NCI-H510A (cell line): ENCODE measurements around the gene CASP1.
"Not testable (repeated sequence)": the region's sequence is repeated elsewhere in the genome, so short reads cannot be mapped to it uniquely, and the experiment has no call there.

ENCODE experiments used
- DNase-seq: peaks from one replicate; lab custom pipeline; 2025; lab: John Stamatoyannopoulos, UW

The CASP1 gene

GRCh38 chr11:105045676-105046296, 10.8 kb upstream of the CASP1 start:
- no peak for DNase-seq

DNA sequence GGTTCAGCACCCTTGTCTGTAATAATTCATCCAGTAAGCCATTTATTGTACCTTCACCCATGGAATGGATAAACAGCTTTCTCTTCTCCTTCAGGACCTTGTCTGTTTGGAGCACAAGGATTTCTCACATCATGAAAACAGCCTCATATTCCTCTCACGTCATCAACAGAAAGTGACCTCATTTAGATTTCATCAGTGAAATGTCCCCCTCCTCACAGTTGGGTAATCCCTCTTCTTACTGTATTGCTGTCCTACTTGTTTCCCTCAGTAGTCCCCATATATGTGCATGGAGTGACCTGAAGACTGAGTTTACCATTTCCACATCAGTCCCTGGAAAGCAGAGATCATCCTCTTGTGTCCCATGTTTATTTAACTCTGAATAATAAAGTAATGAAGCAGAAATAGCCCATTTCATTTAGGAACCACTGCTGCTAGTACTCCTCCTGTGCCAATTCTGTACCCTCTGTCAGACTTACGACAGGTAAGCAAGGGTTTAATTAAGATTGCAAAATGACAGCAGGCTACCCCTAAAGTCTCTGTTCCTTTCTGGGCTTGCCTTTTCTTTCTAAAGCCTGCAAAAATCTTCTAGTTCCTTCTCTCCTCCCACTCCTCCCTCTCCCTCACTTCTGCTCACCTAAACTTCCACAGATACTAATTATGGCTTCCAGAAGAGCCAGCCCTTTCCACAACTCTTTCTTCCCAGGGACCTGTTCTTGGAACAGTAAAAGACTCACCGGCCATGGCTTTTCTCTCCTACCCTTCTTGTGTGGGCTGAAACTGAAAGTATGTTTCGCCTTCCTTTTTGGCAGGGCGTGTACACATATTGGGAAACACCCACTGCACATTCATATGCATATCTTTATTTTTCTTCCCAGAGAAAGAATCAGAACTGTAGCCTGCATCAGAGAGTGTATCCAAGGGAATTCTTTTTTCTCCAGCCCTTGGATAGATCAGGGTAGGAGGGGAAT, 9.9 kb upstream of the CASP1 start, which contains the start of gene CARD16:
Gene CARD16 (minus strand): TSS at position 779 of the 968 bp plus-strand sequence. CDS start 38 bp downstream, at position 741.
- not testable (repeated sequence) for DNase-seq

DNA sequence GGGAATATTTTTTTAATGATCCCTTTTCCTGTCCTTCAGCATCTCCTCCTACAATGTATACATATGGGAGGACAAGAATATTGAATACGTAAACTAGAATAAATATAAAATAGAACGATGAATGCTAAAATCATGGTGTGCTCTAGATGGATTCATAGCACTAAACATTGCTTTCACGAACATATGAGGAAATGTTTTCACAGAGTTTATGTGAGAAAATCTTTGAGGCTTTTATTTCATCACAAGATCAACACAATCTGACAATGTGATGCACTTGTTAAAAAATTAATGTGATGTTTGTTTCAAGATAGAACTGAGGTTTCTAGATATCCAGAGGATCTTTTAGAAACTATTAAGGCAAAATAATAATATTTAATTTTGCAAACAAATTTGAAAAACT, 7.2 kb upstream of the CASP1 start:
- no peak for DNase-seq

- DNase-seq = no peak
Observed at GRCh38 chr11:105040703-105041102, 5.8 kb upstream of the CASP1 start.

GRCh38 chr11:105034388-105034787, 556 bp downstream of the CASP1 start:
- not testable (repeated sequence) for DNase-seq

GRCh38 chr11:105033781-105034180, 1.2 kb downstream of the CASP1 start:
- DNase-seq = no peak

DNA sequence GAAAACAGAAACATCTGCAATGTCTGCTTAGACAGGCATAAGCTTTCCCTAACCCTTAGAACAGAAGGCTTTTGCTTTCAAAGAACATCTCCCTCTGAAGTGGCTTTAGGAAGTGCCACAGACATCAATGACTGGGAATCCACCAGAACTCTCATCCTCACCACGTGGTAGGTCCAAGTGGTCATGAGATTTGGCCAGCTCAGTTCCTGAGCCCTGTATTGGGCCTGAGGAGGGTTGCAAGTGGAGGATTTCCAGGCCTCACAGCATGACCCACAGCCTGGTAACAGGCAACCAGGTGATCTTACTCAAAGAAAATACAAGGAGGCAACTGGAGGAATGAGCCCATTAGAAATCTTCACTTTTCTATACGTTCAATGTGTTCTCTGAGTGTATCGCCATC, 1.6 kb downstream of the CASP1 start:
- no peak for DNase-seq

GRCh38 chr11:105032495-105032894, 2.4 kb downstream of the CASP1 start:
- DNase-seq = no peak

- DNase-seq = no peak
Observed at GRCh38 chr11:105027678-105028077, 7.3 kb downstream of the CASP1 start.

GRCh38 chr11:105024394-105024793, 10.6 kb downstream of the CASP1 start:
- DNase-seq = no peak

DNA sequence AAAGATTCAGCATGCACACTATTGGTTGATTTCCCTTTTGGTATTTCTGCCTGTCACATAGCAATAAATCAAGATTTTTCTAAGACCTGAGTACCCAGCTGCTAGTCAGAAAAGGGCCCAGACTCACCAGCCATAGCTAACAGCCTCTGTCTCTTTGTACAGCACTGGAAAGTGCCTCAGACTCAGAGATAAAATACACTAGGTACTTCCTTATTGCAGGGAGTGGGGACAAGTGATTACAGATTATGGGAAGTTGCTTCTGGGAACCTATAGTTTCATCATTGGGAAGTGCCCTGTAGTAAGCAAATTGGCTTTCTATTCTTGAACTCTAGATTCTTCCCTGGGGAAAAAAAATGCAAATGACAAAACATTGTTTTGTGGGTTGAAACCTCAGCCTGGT, 11.9 kb downstream of the CASP1 start, which contains the start of gene CASP5:
Gene CASP5 (minus strand): TSS at position 166 of the 400 bp plus-strand sequence. CDS start 32 bp downstream, at position 134.
- DNase-seq = no peak

- no peak for DNase-seq
Observed at GRCh38 chr11:105022527-105022926, 12.4 kb downstream of the CASP1 start.

DNA sequence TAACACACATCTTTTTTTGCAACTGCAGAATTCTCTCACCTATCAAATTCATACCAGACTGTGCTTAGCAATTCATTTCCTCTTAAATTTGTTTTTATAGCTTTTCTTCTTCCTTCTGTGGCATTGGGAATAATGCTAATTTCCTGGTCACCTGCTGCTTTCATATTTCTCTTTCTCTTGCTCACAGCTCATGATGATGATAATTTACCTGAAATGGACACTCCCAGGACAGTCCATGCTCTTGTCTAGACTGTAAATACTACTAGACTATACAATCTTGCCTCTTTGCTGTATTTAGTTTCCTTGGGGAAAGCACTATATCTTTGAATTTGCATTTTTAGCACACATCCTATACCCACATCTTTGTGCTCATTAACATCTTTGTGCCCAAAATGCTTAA, 27.5 kb downstream of the CASP1 start:
- DNase-seq = no peak

- DNase-seq = no peak
Observed at GRCh38 chr11:105005451-105005845, 29.5 kb downstream of the CASP1 start.

- DNase-seq = no peak
Observed at GRCh38 chr11:105004021-105004420, 30.9 kb downstream of the CASP1 start.

- DNase-seq = no peak
Observed at GRCh38 chr11:105003151-105003550, 31.8 kb downstream of the CASP1 start.

- DNase-seq = no peak
Observed at GRCh38 chr11:105000797-105001196, 34.1 kb downstream of the CASP1 start.

DNA sequence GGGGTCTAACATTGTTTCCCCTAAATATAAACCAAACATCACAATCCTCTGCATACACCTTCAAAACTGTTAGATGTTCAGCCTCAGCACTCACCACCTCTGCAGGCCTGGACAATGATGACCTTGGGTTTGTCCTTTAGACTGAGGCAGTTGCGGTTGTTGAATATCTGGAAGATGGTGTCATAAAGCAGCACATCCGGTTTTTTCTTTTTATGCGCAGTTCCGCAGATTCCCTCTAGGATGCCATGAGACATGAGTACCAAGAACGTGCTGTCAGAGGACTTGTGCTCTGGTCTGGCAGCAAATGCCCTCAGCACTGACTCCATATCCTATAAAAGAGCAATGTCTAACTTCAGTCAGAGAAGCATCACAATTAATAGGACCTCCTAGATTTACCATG, 34.8 kb downstream of the CASP1 start:
- no peak for DNase-seq

GRCh38 chr11:104999721-105000120, 35.2 kb downstream of the CASP1 start:
- DNase-seq = no peak

- no peak for DNase-seq
Observed at GRCh38 chr11:104997288-104997687, 37.7 kb downstream of the CASP1 start.

- peak; percentile 73 for DNase-seq
Observed at GRCh38 chr11:104995001-104995408, 39.9 kb downstream of the CASP1 start.

DNA sequence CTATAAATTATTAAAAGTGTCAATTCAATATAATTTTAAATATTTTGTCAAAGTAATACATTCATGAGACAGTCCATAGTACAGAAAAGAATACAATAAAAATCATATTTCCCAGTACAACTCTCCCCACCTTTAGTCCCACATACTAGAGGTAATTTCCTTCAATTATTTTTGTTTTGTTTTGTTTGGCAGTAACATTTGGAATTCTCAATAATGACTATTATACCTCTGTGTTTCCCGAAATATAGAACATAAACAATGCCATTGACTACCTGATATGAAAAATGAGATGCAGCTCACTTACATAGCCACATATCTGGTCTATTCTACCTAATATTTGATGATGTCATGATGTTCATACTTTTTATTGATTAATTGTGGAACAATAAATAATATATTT, 42.2 kb downstream of the CASP1 start:
- DNase-seq = no peak

DNA sequence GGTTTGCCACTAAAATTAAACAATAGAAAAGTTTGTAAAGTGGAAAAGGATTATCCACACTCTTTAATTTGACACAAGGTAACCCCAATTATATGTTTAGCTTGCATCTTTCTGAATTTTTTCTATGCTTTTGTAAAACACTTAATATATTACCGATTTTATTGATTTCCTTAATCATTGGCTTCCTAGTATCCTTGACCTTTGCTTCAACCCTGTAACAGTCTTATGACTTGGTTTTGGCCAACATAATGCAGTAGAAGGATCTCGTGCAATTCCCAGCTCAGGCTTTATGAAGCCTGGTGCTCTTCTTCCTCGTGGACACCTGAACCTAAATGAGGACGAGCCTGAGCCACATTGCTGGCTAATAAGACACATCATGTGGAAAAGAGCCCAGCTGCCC, 43.0 kb downstream of the CASP1 start:
- no peak for DNase-seq
